Sigmoid colon (tissue), 7 donors: ENCODE measurements around the gene NXPE4. TPM values are rescaled to one million over a fixed set of nuclear protein-coding genes. Genes with fewer than 3 reads are reported as not detected.
"Not testable (repeated sequence)": the region's sequence is repeated elsewhere in the genome, so short reads cannot be mapped to it uniquely, and the experiment has no call there.

Experiments
- DNase-seq: peaks from one replicate; pipeline ENCODE4 v3.0.0-alpha.2; 2019
- H3K27ac ChIP-seq, 4 donors: fragments of 200-600 bp; sonication (generic); one replicate each; pipeline ENCODE4 v1.5.1; 2016 to 2019; ENCODE audit warnings: mild to moderate bottlenecking in 1 of 4
- H3K27me3 ChIP-seq, 3 donors: fragments of 200-600 bp; sonication (generic); one replicate each; pipeline ENCODE4 v1.5.1; 2019; ENCODE audit warnings: mild to moderate bottlenecking in 1 of 3
- H3K36me3 ChIP-seq, 4 donors: fragments of 200-600 bp; sonication (generic); one replicate each; pipeline ENCODE4 v1.5.1; 2016 to 2019
- H3K4me1 ChIP-seq, 4 donors: fragments of 200-600 bp; sonication (generic); one replicate each; pipeline ENCODE4 v1.5.1; 2017 to 2019
- H3K4me3 ChIP-seq, 4 donors: fragments of 200-600 bp; sonication (generic); one replicate each; pipeline ENCODE4 v1.5.1; 2017 to 2019; ENCODE audit warnings: mild to moderate bottlenecking in 2 of 4, moderate library complexity in 1 of 4
- H3K9me3 ChIP-seq, 4 donors: fragments of 200-600 bp in 3 of 4; sonication (generic) in 3 of 4; one replicate each; pipeline versions ENCODE4 v1.5.1 to v1.6.1; 2013 to 2019
- EP300 ChIP-seq, 4 donors: sonication (generic); formaldehyde crosslinking; IDR thresholded peaks; one replicate each; pipeline ENCODE4 v1.6.1; 2017; ENCODE audit warnings: antibody characterized with exemption in 4 of 4
- POLR2A ChIP-seq, 2 donors: fragments of 450-650 bp; IDR thresholded peaks; one replicate each; pipeline ENCODE4 v1.6.1; 2016; ENCODE audit warnings: antibody characterized with exemption in 2 of 2, mild to moderate bottlenecking in 2 of 2, moderate library complexity in 2 of 2
- POLR2AphosphoS5 ChIP-seq, 4 donors: sonication (generic); formaldehyde crosslinking; IDR thresholded peaks; one replicate each; pipeline ENCODE4 v1.6.1; 2017; ENCODE audit warnings: antibody characterized with exemption in 4 of 4
- WGBS, 2 donors: extraction: QIAGEN DNeasy Blood & Tissue Kit; methylation state at CpG; one replicate each; pipeline ENCODE4 v1.1.7; 2013; 5-methylcytosine and 5-hydroxymethylcytosine counted together
- intact Hi-C: fragments of 100-400 bp; cut with DNase I; formaldehyde crosslinking; loops from one replicate; pipeline ENCODE4 v1.15.1; 2023
- polyA plus RNA-seq, 3 donors: library from polyadenylated mRNA; stranded (reverse); fragments of 200-250 nt; gene quantifications; one replicate each; pipeline ENCODE4 v1.2.3, GENCODE V29; 2013
- total RNA-seq, 4 donors: library from RNA; depleted of rRNA; stranded (reverse); fragments of >200 nt; gene quantifications; one replicate each; pipeline ENCODE4 v1.1.0, GENCODE V29; 2016
- TF ChIP-seq, protein P1 (sequence below), 4 experiments: fragments of 450-650 bp in 3 of 4; fragments of 200-600 bp in 1 of 4; IDR thresholded peaks; one replicate each; pipeline ENCODE4 v1.5.1; 2016 to 2019; ENCODE audit warnings: antibody characterized with exemption in 4 of 4, mild to moderate bottlenecking in 3 of 4, moderate library complexity in 2 of 4
- donor health status: healthy with polysubstance abuse.
- donor health status: Bipolar disorder and iron deficiency.
- donor health status: healthy.

The NXPE4 gene
- total and polyA plus RNA-seq, 7 donors, result 0.36 to 46.8 (median 37.8) TPM; not detected in 2

DNA sequence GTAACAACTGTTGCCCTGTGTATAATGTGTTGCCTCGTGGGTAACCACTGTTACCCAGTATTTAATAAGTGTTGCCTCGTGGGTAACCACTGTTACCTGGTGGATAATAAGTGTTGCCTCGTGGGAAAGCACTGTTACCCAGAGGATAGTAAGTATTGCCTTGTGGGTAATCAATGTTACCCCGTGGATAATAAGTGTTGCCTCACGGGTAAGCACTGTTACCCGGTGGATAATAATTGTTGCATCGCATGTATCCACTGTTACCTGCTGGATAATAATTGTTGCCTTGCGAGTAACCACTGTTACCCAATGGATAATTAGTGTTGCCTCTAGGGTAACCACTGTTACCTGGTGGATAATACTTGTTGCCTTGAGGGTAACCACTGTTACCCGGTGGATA, 17.1 kb upstream of the NXPE4 start:
- Histone ChIP-seq H3K27ac (no peak overlapping the region), H3K4me1 (no peaks in the 10 kb centered on the region), H3K9me3 (peaks cover 0 to 4% (median 0%) of the 10 kb centered on the region in 4 donors), H3K4me3 (no peak overlapping the region), H3K27me3 (no peaks in the 10 kb centered on the region), H3K36me3 (no peaks in the 10 kb centered on the region)
- 92 to 97% methylated on average over 9 of the region's 9 CpGs for WGBS, 2 donors
- intact Hi-C loops, result no loop called here
- DNase-seq, result no peak
- TF ChIP-seq EP300 (IDR thresholded peaks at IDR 0.05) (no peak), POLR2A (IDR thresholded peaks at IDR 0.05) (no peak), POLR2AphosphoS5 (IDR thresholded peaks at IDR 0.05) (no peak)
- TF ChIP-seq, protein P1, sequence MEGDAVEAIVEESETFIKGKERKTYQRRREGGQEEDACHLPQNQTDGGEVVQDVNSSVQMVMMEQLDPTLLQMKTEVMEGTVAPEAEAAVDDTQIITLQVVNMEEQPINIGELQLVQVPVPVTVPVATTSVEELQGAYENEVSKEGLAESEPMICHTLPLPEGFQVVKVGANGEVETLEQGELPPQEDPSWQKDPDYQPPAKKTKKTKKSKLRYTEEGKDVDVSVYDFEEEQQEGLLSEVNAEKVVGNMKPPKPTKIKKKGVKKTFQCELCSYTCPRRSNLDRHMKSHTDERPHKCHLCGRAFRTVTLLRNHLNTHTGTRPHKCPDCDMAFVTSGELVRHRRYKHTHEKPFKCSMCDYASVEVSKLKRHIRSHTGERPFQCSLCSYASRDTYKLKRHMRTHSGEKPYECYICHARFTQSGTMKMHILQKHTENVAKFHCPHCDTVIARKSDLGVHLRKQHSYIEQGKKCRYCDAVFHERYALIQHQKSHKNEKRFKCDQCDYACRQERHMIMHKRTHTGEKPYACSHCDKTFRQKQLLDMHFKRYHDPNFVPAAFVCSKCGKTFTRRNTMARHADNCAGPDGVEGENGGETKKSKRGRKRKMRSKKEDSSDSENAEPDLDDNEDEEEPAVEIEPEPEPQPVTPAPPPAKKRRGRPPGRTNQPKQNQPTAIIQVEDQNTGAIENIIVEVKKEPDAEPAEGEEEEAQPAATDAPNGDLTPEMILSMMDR (IDR thresholded peaks at IDR 0.05), result no peak

DNA sequence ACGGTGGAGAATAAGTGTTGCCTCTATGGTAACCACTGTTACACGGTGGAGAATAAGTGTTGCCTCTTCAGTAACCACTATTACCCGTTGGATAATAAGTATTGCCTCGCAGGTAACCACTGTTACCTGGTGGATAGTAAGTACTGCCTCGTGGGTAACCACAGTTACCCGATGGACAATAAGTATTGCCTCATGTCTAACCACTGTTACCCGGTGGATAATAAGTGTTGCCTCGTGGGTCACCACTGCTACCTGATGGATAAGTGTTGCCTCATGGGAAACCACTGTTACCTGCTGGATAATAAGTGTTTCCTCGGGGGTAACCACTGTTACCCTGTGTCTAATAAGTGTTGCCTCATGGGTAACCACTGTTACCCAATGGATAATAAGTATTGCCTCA, 16.6 kb upstream of the NXPE4 start:
- 94 to 95% methylated on average over 9 of the region's 9 CpGs for WGBS, 2 donors
- H3K4me3 ChIP-seq, H3K4me1 ChIP-seq, H3K9me3 ChIP-seq, intact Hi-C loops, H3K27me3 ChIP-seq, H3K36me3 ChIP-seq, DNase-seq, H3K27ac ChIP-seq: not testable (repeated sequence)

DNA sequence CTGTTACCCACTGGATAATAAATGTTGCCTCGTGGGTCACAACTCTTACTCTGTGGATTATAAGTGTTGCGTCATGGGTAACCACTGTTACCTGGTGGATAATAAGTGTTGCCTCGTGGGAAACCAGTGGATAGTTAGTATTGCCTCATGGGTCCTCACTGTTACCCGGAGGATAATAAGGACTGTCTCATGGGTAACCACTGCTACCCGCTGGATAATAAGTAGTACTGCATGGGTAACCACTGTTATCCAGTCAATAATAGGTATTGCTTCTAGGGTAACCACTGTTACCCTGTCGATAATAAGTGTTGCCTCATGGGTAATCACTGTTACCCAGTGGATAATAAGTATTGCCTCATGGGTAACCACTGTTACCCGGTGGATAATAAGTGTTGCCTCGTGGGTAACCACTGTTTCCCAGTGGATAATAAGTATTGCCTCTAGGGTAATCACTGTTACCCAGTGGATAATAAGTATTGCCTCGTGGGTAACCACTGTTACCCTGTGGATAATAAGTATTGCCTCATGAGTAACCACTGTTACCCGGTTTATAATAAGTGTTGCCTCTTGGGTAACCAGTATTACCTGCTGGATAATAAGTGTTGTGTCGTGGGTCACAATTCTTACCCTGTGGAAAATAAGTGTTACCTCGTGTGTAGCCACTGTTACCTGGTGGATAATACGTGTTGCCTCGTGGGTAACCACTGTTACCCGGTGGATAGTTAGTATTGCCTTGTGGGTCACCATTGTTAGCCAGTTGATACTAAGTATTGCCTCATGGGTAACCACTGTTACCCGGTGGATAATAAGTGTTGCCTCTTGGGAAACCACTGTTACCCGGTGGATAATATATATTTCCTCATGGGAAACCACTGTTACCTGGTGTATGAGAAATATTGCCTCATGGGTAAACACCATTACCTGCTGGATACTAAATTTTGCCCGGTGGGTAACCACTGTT, 15.7 kb upstream of the NXPE4 start:
- WGBS, 2 donors, result 94% methylated on average over 18 of the region's 18 CpGs
- no peak overlapping the region for H3K27ac ChIP-seq
- H3K36me3 ChIP-seq, result no peaks in the 10 kb centered on the region
- peaks cover 0 to 7% (median 0%) of the 10 kb centered on the region in 4 donors for H3K9me3 ChIP-seq
- H3K4me3 ChIP-seq, result no peak overlapping the region
- TF ChIP-seq, protein P1 (IDR thresholded peaks at IDR 0.05), result peak in 1 of 4 experiments; percentile 30
- no peak for TF ChIP-seq POLR2A (IDR thresholded peaks at IDR 0.05)
- H3K27me3 ChIP-seq, result no peaks in the 10 kb centered on the region
- intact Hi-C loops, result no loop called here
- H3K4me1 ChIP-seq, result no peaks in the 10 kb centered on the region
- no peak for DNase-seq

DNA sequence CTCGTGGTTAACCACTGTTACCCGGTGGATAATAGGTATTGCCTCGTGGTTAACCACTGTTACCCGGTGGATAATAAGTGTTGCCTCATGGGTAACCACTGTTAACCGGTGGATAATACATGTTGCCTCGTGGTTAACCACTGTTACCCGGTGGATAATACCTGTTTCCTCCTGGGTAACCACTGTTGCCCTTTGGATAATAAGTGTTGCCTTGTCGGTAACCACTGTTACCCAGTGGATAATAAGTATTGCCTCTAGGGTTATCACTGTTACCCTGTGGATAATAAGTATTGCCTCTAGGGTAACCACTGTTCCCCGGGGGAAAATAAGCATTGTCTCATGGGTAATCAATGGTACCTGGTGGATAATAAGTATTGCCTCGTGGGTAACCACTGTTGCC, 15.0 kb upstream of the NXPE4 start:
- Histone ChIP-seq H3K27me3 (no peaks in the 10 kb centered on the region), H3K9me3 (peaks cover 0 to 7% (median 0%) of the 10 kb centered on the region in 4 donors), H3K36me3 (no peaks in the 10 kb centered on the region), H3K27ac (no peak overlapping the region), H3K4me3 (no peak overlapping the region), H3K4me1 (no peaks in the 10 kb centered on the region)
- WGBS, 2 donors, result 84 to 90% methylated on average over 10 of the region's 10 CpGs
- TF ChIP-seq POLR2AphosphoS5 (IDR thresholded peaks at IDR 0.05) (no peak), EP300 (IDR thresholded peaks at IDR 0.05) (no peak), POLR2A (IDR thresholded peaks at IDR 0.05) (no peak)
- TF ChIP-seq, protein P1 (IDR thresholded peaks at IDR 0.05), result no peak
- no peak for DNase-seq
- intact Hi-C loops, result no loop called here

DNA sequence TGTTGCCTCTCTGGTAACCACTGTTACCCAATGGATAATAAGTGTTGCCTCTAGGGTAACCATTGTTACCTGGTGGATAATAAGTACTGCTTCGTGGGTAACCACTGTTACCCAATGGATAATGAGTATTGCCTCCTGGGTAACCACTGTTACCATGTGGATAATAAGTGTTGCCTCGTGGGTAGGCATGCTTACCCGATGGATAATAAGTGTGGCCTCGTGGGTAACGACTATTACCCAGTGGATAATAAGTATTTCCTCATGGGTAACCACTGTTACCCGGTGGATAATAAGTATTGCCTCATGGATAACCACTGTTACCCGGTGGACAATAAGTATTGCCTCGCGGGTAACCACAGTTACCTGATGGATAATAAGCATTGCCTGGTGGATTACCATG, 13.8 kb upstream of the NXPE4 start:
- H3K36me3 ChIP-seq, result no peaks in the 10 kb centered on the region
- WGBS, 2 donors, result 95% methylated on average over 9 of the region's 9 CpGs
- H3K27me3 ChIP-seq, result no peaks in the 10 kb centered on the region
- TF ChIP-seq, protein P1 (IDR thresholded peaks at IDR 0.05), result no peak
- no peak for TF ChIP-seq POLR2A (IDR thresholded peaks at IDR 0.05)
- TF ChIP-seq POLR2AphosphoS5 (IDR thresholded peaks at IDR 0.05), result no peak
- TF ChIP-seq EP300 (IDR thresholded peaks at IDR 0.05), result no peak
- no peak overlapping the region for H3K4me3 ChIP-seq
- no peaks in the 10 kb centered on the region for H3K4me1 ChIP-seq
- intact Hi-C loops, result loop anchor here (5.0 kb wide), 1 partner anchor 267 kb away; no protein-coding TSS in a partner anchor
- DNase-seq, result no peak
- H3K27ac ChIP-seq, result no peak overlapping the region
- peaks cover 0 to 3% (median 0%) of the 10 kb centered on the region in 4 donors for H3K9me3 ChIP-seq

DNA sequence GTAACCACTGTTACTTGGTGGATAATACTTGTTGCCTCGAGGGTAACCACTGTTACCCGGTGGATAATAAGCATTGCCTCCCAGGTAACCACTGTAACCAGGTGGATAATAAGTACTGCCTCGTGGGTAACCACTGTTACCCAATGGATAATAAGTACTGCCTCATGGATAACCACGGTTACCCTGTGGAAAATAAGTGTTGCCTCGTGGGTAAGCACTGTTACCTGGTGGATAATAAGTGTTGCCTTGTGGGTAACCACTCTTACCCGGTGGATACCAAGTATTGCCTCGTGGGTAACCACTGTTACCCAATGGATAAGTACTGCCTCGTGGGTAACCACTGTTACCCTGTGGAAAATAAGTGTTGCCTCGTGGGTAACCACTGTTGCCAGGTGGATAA, 13.0 kb upstream of the NXPE4 start:
- H3K36me3 ChIP-seq, H3K27ac ChIP-seq, DNase-seq, H3K4me1 ChIP-seq, H3K4me3 ChIP-seq, H3K9me3 ChIP-seq, H3K27me3 ChIP-seq: not testable (repeated sequence)
- intact Hi-C loops, result loop anchor here (5.0 kb wide), 1 partner anchor 266 kb away; no protein-coding TSS in a partner anchor
- 88 to 93% methylated on average over 9 of the region's 9 CpGs for WGBS, 2 donors
